Measurements from ENCODE around the gene SYNGR3.

- TF ChIP-seq POLR2A (IDR thresholded peaks at IDR 0.05) (no peak), POLR2AphosphoS5 (IDR thresholded peaks at IDR 0.05) (no peak), EP300 (IDR thresholded peaks at IDR 0.05) (no peak)
- TF ChIP-seq, protein P1, sequence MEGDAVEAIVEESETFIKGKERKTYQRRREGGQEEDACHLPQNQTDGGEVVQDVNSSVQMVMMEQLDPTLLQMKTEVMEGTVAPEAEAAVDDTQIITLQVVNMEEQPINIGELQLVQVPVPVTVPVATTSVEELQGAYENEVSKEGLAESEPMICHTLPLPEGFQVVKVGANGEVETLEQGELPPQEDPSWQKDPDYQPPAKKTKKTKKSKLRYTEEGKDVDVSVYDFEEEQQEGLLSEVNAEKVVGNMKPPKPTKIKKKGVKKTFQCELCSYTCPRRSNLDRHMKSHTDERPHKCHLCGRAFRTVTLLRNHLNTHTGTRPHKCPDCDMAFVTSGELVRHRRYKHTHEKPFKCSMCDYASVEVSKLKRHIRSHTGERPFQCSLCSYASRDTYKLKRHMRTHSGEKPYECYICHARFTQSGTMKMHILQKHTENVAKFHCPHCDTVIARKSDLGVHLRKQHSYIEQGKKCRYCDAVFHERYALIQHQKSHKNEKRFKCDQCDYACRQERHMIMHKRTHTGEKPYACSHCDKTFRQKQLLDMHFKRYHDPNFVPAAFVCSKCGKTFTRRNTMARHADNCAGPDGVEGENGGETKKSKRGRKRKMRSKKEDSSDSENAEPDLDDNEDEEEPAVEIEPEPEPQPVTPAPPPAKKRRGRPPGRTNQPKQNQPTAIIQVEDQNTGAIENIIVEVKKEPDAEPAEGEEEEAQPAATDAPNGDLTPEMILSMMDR (IDR thresholded peaks at IDR 0.05) = no peak
Observed at GRCh38 chr16:1965396-1966001, 24.3 kb upstream of the SYNGR3 start.
